H9 (cell line): ENCODE results near the gene TMEM201. TPM values are rescaled to one million over a fixed set of nuclear protein-coding genes. Genes with fewer than 3 reads are reported as not detected.

Experiments used
- DNase-seq: peaks from one replicate; pipeline ENCODE4 v3.0.0-alpha.2; 2017
- H2AFZ ChIP-seq: one replicate; pipeline ENCODE4 v1.6.1; 2013; ENCODE audit warnings: mild to moderate bottlenecking, low read length, control low read depth, moderate library complexity
- H2AK5ac ChIP-seq: 2 replicates; pipeline ENCODE4 v1.6.1; 2013; ENCODE audit warnings: low read length, control low read depth, mixed read lengths; ENCODE audit not compliant: insufficient read length
- H2BK120ac ChIP-seq: one replicate; pipeline ENCODE4 v1.6.1; 2013; ENCODE audit warnings: low read depth, mild to moderate bottlenecking, low read length, control low read depth, inconsistent platforms; ENCODE audit not compliant: poor library complexity, severe bottlenecking
- H2BK12ac ChIP-seq: 2 replicates; pipeline ENCODE4 v1.6.1; 2013; ENCODE audit warnings: low read length, control low read depth, mixed read lengths, low read depth; ENCODE audit not compliant: insufficient read length
- H2BK15ac ChIP-seq: 2 replicates; pipeline ENCODE4 v1.6.1; 2013; ENCODE audit warnings: low read depth, low read length, control low read depth
- H2BK20ac ChIP-seq: one replicate; pipeline ENCODE4 v1.6.1; 2013; ENCODE audit warnings: low read depth, mild to moderate bottlenecking, low read length, control low read depth, inconsistent platforms; ENCODE audit not compliant: poor library complexity, severe bottlenecking
- H2BK5ac ChIP-seq: 2 replicates; pipeline ENCODE4 v1.6.1; 2013; ENCODE audit warnings: low read length, control low read depth, mixed read lengths; ENCODE audit not compliant: insufficient read length
- H3K14ac ChIP-seq: 2 replicates; pipeline ENCODE4 v1.6.1; 2013; ENCODE audit warnings: low read length, control low read depth; ENCODE audit not compliant: insufficient read depth
- H3K18ac ChIP-seq: 2 replicates; pipeline ENCODE4 v1.6.1; 2013; ENCODE audit warnings: low read depth, mild to moderate bottlenecking, mixed read lengths, low read length, control low read depth; ENCODE audit not compliant: insufficient read length
- H3K23ac ChIP-seq: 2 replicates; pipeline ENCODE4 v1.6.1; 2013; ENCODE audit warnings: low read length, control low read depth, mixed read lengths, low read depth; ENCODE audit not compliant: insufficient read length
- H3K23me2 ChIP-seq: 2 replicates; pipeline ENCODE4 v1.6.1; 2013; ENCODE audit warnings: low read depth, mild to moderate bottlenecking, mixed read lengths, low read length, control low read depth; ENCODE audit not compliant: insufficient read length, poor library complexity, severe bottlenecking
- H3K27ac ChIP-seq: 2 replicates; pipeline ENCODE4 v1.5.1; 2013; ENCODE audit warnings: low read length, control low read depth, mixed read lengths, low read depth; ENCODE audit not compliant: insufficient read length
- H3K27me3 ChIP-seq: 2 replicates; pipeline ENCODE4 v1.6.1; 2013; ENCODE audit warnings: low read length, control low read depth, inconsistent platforms; ENCODE audit not compliant: insufficient read depth
- H3K4ac ChIP-seq: 2 replicates; pipeline ENCODE4 v1.6.1; 2013; ENCODE audit warnings: low read depth, mild to moderate bottlenecking, control low read depth, inconsistent platforms, low read length, moderate library complexity
- H3K4me1 ChIP-seq: 2 replicates; pipeline ENCODE4 v1.6.1; 2013; ENCODE audit warnings: low read length, control low read depth, inconsistent platforms; ENCODE audit not compliant: insufficient read depth
- H3K4me2 ChIP-seq: 2 replicates; pipeline ENCODE4 v1.6.1; 2013; ENCODE audit warnings: low read length, control low read depth, mixed read lengths; ENCODE audit not compliant: insufficient read length, insufficient read depth
- H3K56ac ChIP-seq: 2 replicates; pipeline ENCODE4 v1.6.1; 2013; ENCODE audit warnings: low read depth, mild to moderate bottlenecking, mixed read lengths, low read length, control low read depth; ENCODE audit not compliant: insufficient read length
- H3K79me1 ChIP-seq: 2 replicates; pipeline ENCODE4 v1.6.1; 2013; ENCODE audit warnings: low read depth, mild to moderate bottlenecking, moderate library complexity, low read length, control low read depth, inconsistent platforms; ENCODE audit not compliant: insufficient read depth, poor library complexity, severe bottlenecking
- H3K79me2 ChIP-seq: 2 replicates; pipeline ENCODE4 v1.6.1; 2013; ENCODE audit warnings: low read length, control low read depth, inconsistent platforms; ENCODE audit not compliant: insufficient read depth
- H3K9ac ChIP-seq: 2 replicates; pipeline ENCODE4 v1.6.1; 2013; ENCODE audit warnings: low read length, control low read depth, mixed read lengths; ENCODE audit not compliant: insufficient read length; ENCODE audit errors: extremely low read depth
- H3K9me3 ChIP-seq: one replicate; pipeline ENCODE4 v1.6.1; 2013; ENCODE audit warnings: low read depth, low read length, inconsistent platforms; ENCODE audit not compliant: control insufficient read depth
- H3T11ph ChIP-seq: one replicate; pipeline ENCODE4 v1.6.1; 2013; ENCODE audit warnings: mild to moderate bottlenecking, low read length, control low read depth, inconsistent platforms
- H4K20me1 ChIP-seq: one replicate; pipeline ENCODE4 v1.6.1; 2013; ENCODE audit not compliant: control insufficient read depth, insufficient read length, insufficient read depth
- H4K5ac ChIP-seq: 2 replicates; pipeline ENCODE4 v1.6.1; 2013; ENCODE audit warnings: low read depth, mild to moderate bottlenecking, mixed read lengths, low read length, control low read depth; ENCODE audit not compliant: insufficient read length
- H4K8ac ChIP-seq: replicated peaks from 2 replicates; pipeline ENCODE4 v1.6.1; 2013; ENCODE audit warnings: low read length, control low read depth, mixed read lengths, low read depth; ENCODE audit not compliant: insufficient read length
- H4K91ac ChIP-seq: 2 replicates; pipeline ENCODE4 v1.6.1; 2013; ENCODE audit warnings: low read depth, mild to moderate bottlenecking, moderate library complexity, mixed read lengths, low read length, control low read depth; ENCODE audit not compliant: insufficient read length
- H3K27ac Mint-ChIP-seq, 3 experiments: 2 replicates in 2 of 3; 3 replicates in 1 of 3; pipeline ENCODE4 v1.8.0; 2020 to 2021; ENCODE audit warnings: mixed read lengths in 3 of 3, mild to moderate bottlenecking in 1 of 3, moderate library complexity in 1 of 3
- H3K27me3 Mint-ChIP-seq: 2 replicates; pipeline ENCODE4 v1.8.0; 2021; ENCODE audit warnings: low read depth, mild to moderate bottlenecking, moderate library complexity, mixed read lengths
- H3K36me3 Mint-ChIP-seq, 3 experiments: 2 replicates in 2 of 3; 3 replicates in 1 of 3; pipeline ENCODE4 v1.8.0; 2020 to 2021; ENCODE audit warnings: low read depth in 3 of 3, mixed read lengths in 3 of 3; ENCODE audit not compliant: insufficient read depth in 1 of 3
- H3K4me1 Mint-ChIP-seq, 2 experiments: 2 replicates each; pipeline ENCODE4 v1.8.0; 2020; ENCODE audit warnings: mixed read lengths in 2 of 2
- H3K4me3 Mint-ChIP-seq, 2 experiments: 2 replicates in 1 of 2; 3 replicates in 1 of 2; pipeline ENCODE4 v1.8.0; 2020 to 2021; ENCODE audit warnings: mild to moderate bottlenecking in 2 of 2, mixed read lengths in 2 of 2, moderate library complexity in 1 of 2
- H3K9me3 Mint-ChIP-seq, 2 experiments: 2 replicates in 1 of 2; 3 replicates in 1 of 2; pipeline ENCODE4 v1.8.0; 2020; ENCODE audit warnings: mild to moderate bottlenecking in 2 of 2, mixed read lengths in 2 of 2, moderate library complexity in 1 of 2
- WGBS: extraction: QIAGEN DNeasy Blood & Tissue Kit; methylation state at CpG from one replicate; pipeline ENCODE4 v1.1.7; 2013; ENCODE audit warnings: missing lambda C conversion rate, low lambda C conversion rate, mixed read lengths; ENCODE audit not compliant: insufficient read length; ENCODE audit errors: extremely low coverage; 5-methylcytosine and 5-hydroxymethylcytosine counted together
- total RNA-seq: library from RNA; stranded (reverse); gene quantifications from 2 replicates; pipeline ENCODE4 v1.2.1, GENCODE V29; 2021
- TF ChIP-seq, protein P1 (sequence below): fragments of 200-600 bp; sonication (generic); conservative IDR thresholded peaks from 3 replicates; pipeline ENCODE4 v1.8.0; 2021; ENCODE audit warnings: antibody characterized with exemption, mild to moderate bottlenecking

Gene TMEM201
- total RNA-seq, 1 experiment from 2014 or later: 31.0 TPM

DNA sequence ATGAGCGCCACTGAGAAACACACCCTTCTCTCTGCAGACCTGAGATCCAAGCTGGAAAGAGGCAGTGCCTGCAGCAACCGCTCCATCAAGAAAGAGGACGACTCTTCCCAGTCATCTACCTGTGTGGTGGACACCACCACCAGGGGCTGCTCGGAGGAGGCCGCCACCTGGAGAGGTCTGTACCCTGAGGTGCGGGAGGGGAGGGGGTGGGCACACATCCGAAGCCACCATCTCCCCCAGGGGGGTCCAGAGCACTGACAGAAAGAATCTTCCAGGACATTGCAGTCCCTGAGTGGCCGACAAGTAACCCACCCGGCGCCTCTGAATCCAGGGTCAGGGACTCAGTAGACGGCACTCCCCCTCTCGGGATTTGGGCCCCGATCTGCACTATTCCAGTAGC lies 23.0 kb downstream of the TMEM201 start:
- no peaks in the 10 kb centered on the region for H3K79me1 ChIP-seq
- H3K27me3 Mint-ChIP-seq: no peaks in the 10 kb centered on the region
- H2BK20ac ChIP-seq: no peak overlapping the region
- H3K18ac ChIP-seq: no peak overlapping the region
- H3K4me3 Mint-ChIP-seq: no peak overlapping the region
- no CpG with 5 or more reads among the region's 13 CpGs for WGBS
- H3K4me2 ChIP-seq: no peak overlapping the region
- H3K23ac ChIP-seq: no peak overlapping the region
- H3K23me2 ChIP-seq: no peaks in the 10 kb centered on the region
- H3K56ac ChIP-seq: no peak overlapping the region
- no peak overlapping the region for H3K9ac ChIP-seq
- H2BK120ac ChIP-seq: no peak overlapping the region
- no peak overlapping the region for H2BK15ac ChIP-seq
- H2BK5ac ChIP-seq: no peak overlapping the region
- H3K9me3 ChIP-seq: no peaks in the 10 kb centered on the region
- no peak overlapping the region for H2AFZ ChIP-seq
- no peaks in the 10 kb centered on the region for H3K4me1 ChIP-seq
- H4K20me1 ChIP-seq: no peaks in the 10 kb centered on the region
- no peaks in the 10 kb centered on the region for H3K27me3 ChIP-seq
- H3K27ac ChIP-seq: no peak overlapping the region
- H2BK12ac ChIP-seq: no peak overlapping the region
- TF ChIP-seq, protein P1, sequence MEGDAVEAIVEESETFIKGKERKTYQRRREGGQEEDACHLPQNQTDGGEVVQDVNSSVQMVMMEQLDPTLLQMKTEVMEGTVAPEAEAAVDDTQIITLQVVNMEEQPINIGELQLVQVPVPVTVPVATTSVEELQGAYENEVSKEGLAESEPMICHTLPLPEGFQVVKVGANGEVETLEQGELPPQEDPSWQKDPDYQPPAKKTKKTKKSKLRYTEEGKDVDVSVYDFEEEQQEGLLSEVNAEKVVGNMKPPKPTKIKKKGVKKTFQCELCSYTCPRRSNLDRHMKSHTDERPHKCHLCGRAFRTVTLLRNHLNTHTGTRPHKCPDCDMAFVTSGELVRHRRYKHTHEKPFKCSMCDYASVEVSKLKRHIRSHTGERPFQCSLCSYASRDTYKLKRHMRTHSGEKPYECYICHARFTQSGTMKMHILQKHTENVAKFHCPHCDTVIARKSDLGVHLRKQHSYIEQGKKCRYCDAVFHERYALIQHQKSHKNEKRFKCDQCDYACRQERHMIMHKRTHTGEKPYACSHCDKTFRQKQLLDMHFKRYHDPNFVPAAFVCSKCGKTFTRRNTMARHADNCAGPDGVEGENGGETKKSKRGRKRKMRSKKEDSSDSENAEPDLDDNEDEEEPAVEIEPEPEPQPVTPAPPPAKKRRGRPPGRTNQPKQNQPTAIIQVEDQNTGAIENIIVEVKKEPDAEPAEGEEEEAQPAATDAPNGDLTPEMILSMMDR: no peak
- no peak overlapping the region for H2AK5ac ChIP-seq
- no peaks in the 10 kb centered on the region for H3K9me3 Mint-ChIP-seq
- H3K36me3 Mint-ChIP-seq: peaks cover 3 to 36% (median 25%) of the 10 kb centered on the region in 3 experiments; a peak in 6 of 7 replicates
- H4K8ac ChIP-seq: no peak overlapping the region
- no peak overlapping the region for H3K27ac Mint-ChIP-seq
- DNase-seq: no peak
- peaks cover 0 to 3% of the 10 kb centered on the region in 2 experiments; a peak in 1 of 4 replicates for H3K4me1 Mint-ChIP-seq
- no peak overlapping the region for H4K5ac ChIP-seq
- H3K79me2 ChIP-seq: no peaks in the 10 kb centered on the region
- no peak overlapping the region for H3T11ph ChIP-seq
- no peak overlapping the region for H4K91ac ChIP-seq
- no peak overlapping the region for H3K4ac ChIP-seq
- no peak overlapping the region for H3K14ac ChIP-seq
